K562 (cell line): ENCODE results near the gene KCNH2. TPM values are rescaled to one million over a fixed set of nuclear protein-coding genes. Genes with fewer than 3 reads are reported as not detected.

ENCODE experiments used
- ATAC-seq: fragments of 200-7000 bp; cut with Tn5 transposase; 3 replicates; pipeline ENCODE4 v1.9.1; 2020; ENCODE audit warnings: moderate library complexity
- BruUV-seq: library from RNA; stranded (reverse); fragments of 400-500 nt; replicated peaks from 2 replicates; lab custom pipeline; 2021; lab: Mats Ljungman, UMichigan
- CTCF ChIA-PET: fragments of 300-600 bp; formaldehyde crosslinking; extraction: SDS; loops from one replicate; lab custom pipeline; 2021; ENCODE audit warnings: low intra/inter-chr PET ratio; lab: Yijun Ruan, JAX
- POLR2A ChIA-PET: fragments of 300-600, 350-650 bp; sonication (Branson Sonifier 250); formaldehyde crosslinking; extraction: SDS; loops from one replicate; lab custom pipeline; 2021; ENCODE audit warnings: antibody characterized with exemption, inconsistent platforms; lab: Yijun Ruan, JAX
- DNase-seq, 4 experiments: peaks; one replicate each; pipeline versions ENCODE4 v3.0.0 to v3.0.0-alpha.2; 2011 to 2018; ENCODE audit warnings: low spot score in 3 of 4, mixed read lengths in 3 of 4; ENCODE audit errors: extremely low read depth in 1 of 4
- FAIRE-seq: peaks from 2 replicates; lab custom pipeline; 2011; peaks lifted over from hg19 to GRCh38; lab: Jason Lieb, UNC
- H2AFZ ChIP-seq: 2 replicates; pipeline ENCODE4 v1.6.0; 2011; ENCODE audit warnings: low read depth, low read length, control low read depth, inconsistent platforms
- H3K27ac ChIP-seq: fragments of 200-600 bp; 3 replicates; pipeline ENCODE4 v1.8.0; 2011; ENCODE audit warnings: low read depth, mild to moderate bottlenecking, control low read depth, inconsistent platforms, low read length, moderate library complexity, mixed read lengths; ENCODE audit errors: extremely low read depth
- H3K27me3 ChIP-seq, 2 experiments: fragments of 300-600 bp in 1 of 2; 2 replicates in 1 of 2; 3 replicates in 1 of 2; pipeline versions ENCODE4 v1.6.0 to v1.8.0; 2011; ENCODE audit warnings: inconsistent platforms in 2 of 2, low read length in 2 of 2, mild to moderate bottlenecking in 1 of 2, mixed read lengths in 1 of 2, moderate library complexity in 1 of 2; ENCODE audit not compliant: control insufficient read depth in 2 of 2, insufficient read depth in 2 of 2
- H3K36me3 ChIP-seq: fragments of 300-600 bp; 3 replicates; pipeline ENCODE4 v1.8.0; 2011; ENCODE audit warnings: mild to moderate bottlenecking, low read length, inconsistent platforms; ENCODE audit not compliant: control insufficient read depth, insufficient read depth
- H3K4me1 ChIP-seq, 2 experiments: fragments of 200-600 bp in 1 of 2; replicated peaks in 1 of 2; 2 replicates in 1 of 2; 3 replicates in 1 of 2; pipeline versions ENCODE4 v1.5.1 to v1.8.0; 2011; ENCODE audit warnings: inconsistent platforms in 2 of 2, low read length in 2 of 2, mild to moderate bottlenecking in 1 of 2, mixed read lengths in 1 of 2, moderate library complexity in 1 of 2; ENCODE audit not compliant: control insufficient read depth in 2 of 2, insufficient read depth in 2 of 2
- H3K4me2 ChIP-seq: 2 replicates; pipeline ENCODE4 v1.6.1; 2011; ENCODE audit warnings: low read length, control low read depth, inconsistent platforms, mixed read lengths; ENCODE audit not compliant: insufficient read depth
- H3K4me3 ChIP-seq: fragments of 200-600 bp; sonication (generic), shearing (Covaris generic); 2 replicates; pipeline ENCODE4 v1.5.1; 2016; ENCODE audit warnings: control low read depth, inconsistent platforms
- H3K79me2 ChIP-seq: fragments of 200-600 bp; 3 replicates; pipeline ENCODE4 v1.8.0; 2011; ENCODE audit warnings: low read length, inconsistent platforms; ENCODE audit not compliant: control insufficient read depth, insufficient read depth
- H3K9ac ChIP-seq, 2 experiments: 2 replicates each; pipeline versions ENCODE4 v1.6.0 to v1.6.1; 2011; ENCODE audit warnings: low read depth in 2 of 2, low read length in 2 of 2, control low read depth in 1 of 2, inconsistent platforms in 1 of 2, mild to moderate bottlenecking in 1 of 2, mixed read lengths in 1 of 2; ENCODE audit not compliant: insufficient read depth in 1 of 2
- H3K9me1 ChIP-seq: one replicate; pipeline ENCODE4 v1.6.0; 2011; ENCODE audit warnings: inconsistent platforms, mild to moderate bottlenecking, low read length, moderate library complexity; ENCODE audit not compliant: control insufficient read depth, insufficient read depth
- H3K9me3 ChIP-seq: replicated peaks from 2 replicates; pipeline ENCODE4 v1.5.1; 2011; ENCODE audit warnings: low read depth, low read length, inconsistent platforms; ENCODE audit not compliant: control insufficient read depth, insufficient read depth
- H4K20me1 ChIP-seq: replicated peaks from 2 replicates; pipeline ENCODE4 v1.6.1; 2011; ENCODE audit warnings: low read length, inconsistent platforms, mixed read lengths; ENCODE audit not compliant: control insufficient read depth, insufficient read depth
- EGR1 ChIP-seq: fragments of 450-650 bp; conservative IDR thresholded peaks from 2 replicates; pipeline ENCODE4 v1.6.1; 2017; ENCODE audit warnings: mild to moderate bottlenecking
- HNRNPH1 ChIP-seq: fragments of 200-400 bp; formaldehyde crosslinking; optimal IDR thresholded peaks from 2 replicates; pipeline ENCODE3; 2017; ENCODE audit warnings: low read depth, mild to moderate bottlenecking, low read length, moderate library complexity
- LEF1 ChIP-seq: fragments of 450-650 bp; IDR thresholded peaks from 2 replicates; pipeline ENCODE4 v1.6.1; 2016; ENCODE audit warnings: mild to moderate bottlenecking
- NFE2 ChIP-seq: IDR thresholded peaks from 2 replicates; pipeline ENCODE4 v1.6.1; 2014; ENCODE audit warnings: antibody characterized with exemption, low read depth
- RBFOX2 ChIP-seq: fragments of 200-400 bp; formaldehyde crosslinking; IDR thresholded peaks from 2 replicates; pipeline ENCODE4 v1.6.1; 2017; ENCODE audit warnings: low read depth, mild to moderate bottlenecking, low read length, moderate library complexity
- ZNF347 ChIP-seq: fragments of 450-650 bp; formaldehyde crosslinking; IDR thresholded peaks from 2 replicates; pipeline ENCODE4 v1.4.0; 2020; ENCODE audit warnings: low read depth, mild to moderate bottlenecking, moderate library complexity
- ZNF449 ChIP-seq: fragments of 250-450 bp; sonication (Bioruptor Pico); IDR thresholded peaks from 2 replicates; pipeline ENCODE4 v1.8.0; 2022; ENCODE audit warnings: moderate library complexity, mild to moderate bottlenecking, inconsistent platforms
- WGBS: fragments of 100-300 bp; shearing (Covaris generic); methylation state at CpG from one replicate; pipeline ENCODE4 v1.1.6; 2016; ENCODE audit warnings: low coverage, mixed read lengths; ENCODE audit not compliant: insufficient coverage; ENCODE audit errors: missing lambda C conversion rate; 5-methylcytosine and 5-hydroxymethylcytosine counted together
- in situ Hi-C: fragments of 300-500 bp; cut with MboI; formaldehyde crosslinking; loops from 4 replicates; pipeline ENCODE4 v1.15.0; 2018; ENCODE audit warnings: inconsistent platforms, mixed read lengths
- intact Hi-C: fragments of 100-400 bp; cut with micrococcal nuclease; formaldehyde crosslinking; loops from 2 replicates; pipeline ENCODE4 v1.14.2; 2022
- polyA plus RNA-seq, 8 experiments: library from polyadenylated mRNA; depleted of rRNA in 4 of 8; stranded (reverse) in 5 of 8; unstranded in 3 of 8; fragments of >200 nt; fragmentation: Nextera tagmentation in 2 of 8; fragmentation: Illumina TruSeq in 1 of 8; extraction: Ambion mirVana in 2 of 8; extraction: Trizol in 1 of 8; gene quantifications; 2 replicates each; pipeline versions ENCODE4 v1.2.1 to v1.2.3, GENCODE V29; 2011 to 2014; ENCODE audit warnings: inconsistent platforms in 1 of 8, missing spikeins in 1 of 8
- total RNA-seq, 7 experiments: library from RNA; depleted of rRNA in 6 of 7; stranded (reverse); fragments of >200 nt in 6 of 7; fragmentation: Illumina TruSeq in 2 of 7; extraction: Trizol in 2 of 7; gene quantifications; 2 replicates each; pipeline versions ENCODE4 v1.2.1 to v1.2.3, GENCODE V29; 2011 to 2021; ENCODE audit warnings: low replicate concordance in 1 of 7
- TF ChIP-seq, protein P1 (sequence below): fragments of 200-800 bp; sonication (Bioruptor generic); IDR thresholded peaks from 2 replicates; pipeline ENCODE4 v1.6.1; 2016; ENCODE audit warnings: missing genetic modification characterization, missing compliant biosample characterization

Gene KCNH2
- total and polyA plus RNA-seq, 9 of the 15 experiments (the other 6 are each of a cell fraction or from before 2014, with no cell fraction given), result 18.1 to 368 (median 218) TPM

- TF ChIP-seq, protein P1, sequence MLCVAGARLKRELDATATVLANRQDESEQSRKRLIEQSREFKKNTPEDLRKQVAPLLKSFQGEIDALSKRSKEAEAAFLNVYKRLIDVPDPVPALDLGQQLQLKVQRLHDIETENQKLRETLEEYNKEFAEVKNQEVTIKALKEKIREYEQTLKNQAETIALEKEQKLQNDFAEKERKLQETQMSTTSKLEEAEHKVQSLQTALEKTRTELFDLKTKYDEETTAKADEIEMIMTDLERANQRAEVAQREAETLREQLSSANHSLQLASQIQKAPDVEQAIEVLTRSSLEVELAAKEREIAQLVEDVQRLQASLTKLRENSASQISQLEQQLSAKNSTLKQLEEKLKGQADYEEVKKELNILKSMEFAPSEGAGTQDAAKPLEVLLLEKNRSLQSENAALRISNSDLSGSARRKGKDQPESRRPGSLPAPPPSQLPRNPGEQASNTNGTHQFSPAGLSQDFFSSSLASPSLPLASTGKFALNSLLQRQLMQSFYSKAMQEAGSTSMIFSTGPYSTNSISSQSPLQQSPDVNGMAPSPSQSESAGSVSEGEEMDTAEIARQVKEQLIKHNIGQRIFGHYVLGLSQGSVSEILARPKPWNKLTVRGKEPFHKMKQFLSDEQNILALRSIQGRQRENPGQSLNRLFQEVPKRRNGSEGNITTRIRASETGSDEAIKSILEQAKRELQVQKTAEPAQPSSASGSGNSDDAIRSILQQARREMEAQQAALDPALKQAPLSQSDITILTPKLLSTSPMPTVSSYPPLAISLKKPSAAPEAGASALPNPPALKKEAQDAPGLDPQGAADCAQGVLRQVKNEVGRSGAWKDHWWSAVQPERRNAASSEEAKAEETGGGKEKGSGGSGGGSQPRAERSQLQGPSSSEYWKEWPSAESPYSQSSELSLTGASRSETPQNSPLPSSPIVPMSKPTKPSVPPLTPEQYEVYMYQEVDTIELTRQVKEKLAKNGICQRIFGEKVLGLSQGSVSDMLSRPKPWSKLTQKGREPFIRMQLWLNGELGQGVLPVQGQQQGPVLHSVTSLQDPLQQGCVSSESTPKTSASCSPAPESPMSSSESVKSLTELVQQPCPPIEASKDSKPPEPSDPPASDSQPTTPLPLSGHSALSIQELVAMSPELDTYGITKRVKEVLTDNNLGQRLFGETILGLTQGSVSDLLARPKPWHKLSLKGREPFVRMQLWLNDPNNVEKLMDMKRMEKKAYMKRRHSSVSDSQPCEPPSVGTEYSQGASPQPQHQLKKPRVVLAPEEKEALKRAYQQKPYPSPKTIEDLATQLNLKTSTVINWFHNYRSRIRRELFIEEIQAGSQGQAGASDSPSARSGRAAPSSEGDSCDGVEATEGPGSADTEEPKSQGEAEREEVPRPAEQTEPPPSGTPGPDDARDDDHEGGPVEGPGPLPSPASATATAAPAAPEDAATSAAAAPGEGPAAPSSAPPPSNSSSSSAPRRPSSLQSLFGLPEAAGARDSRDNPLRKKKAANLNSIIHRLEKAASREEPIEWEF (CRISPR knock-in tag), result no peak
Measured at GRCh38 chr7:150946421-150947240, 31.5 kb downstream of the KCNH2 start (continued).

- ATAC-seq (no peak), DNase-seq (no peak), FAIRE-seq (no peak)
- Histone ChIP-seq H3K27ac (0 out of 3 replicates have a peak overlapping the region, but pooled peaks have one; percentile 32), H3K9me1 (peaks cover 9% of the 10 kb centered on the region), H3K79me2 (peaks cover 30% of the 10 kb centered on the region), H3K4me1 (peaks cover 36 to 90% of the 10 kb centered on the region in 2 experiments), H3K27me3 (no peaks in the 10 kb centered on the region), H2AFZ (no peak overlapping the region), H4K20me1 (peaks cover 8% of the 10 kb centered on the region; the same call in 1 of the 2 replicates), H3K4me2 (no peak overlapping the region), H3K9me3 (no peaks in the 10 kb centered on the region), H3K9ac (peak overlapping the region in 1 of 2 experiments; percentile 82; a peak in 2 of 4 replicates), H3K36me3 (peaks cover 71% of the 10 kb centered on the region), H3K4me3 (no peak overlapping the region)
- 90% methylated on average over 12 of the region's 17 CpGs for WGBS
- BruUV-seq, result no TSS peak
- intact Hi-C loops, result no loop called here
- in situ Hi-C loops, result no loop called here
- CTCF ChIA-PET, result no interaction called here
- POLR2A ChIA-PET, result interaction anchor here (1.2 to 1.9 kb wide), 5 partner anchors 8 to 16 kb away, joined by 4 to 9 read pairs (median 8); no protein-coding TSS in a partner anchor
- TF ChIP-seq LEF1 (no peak), ZNF449 (CRISPR knock-in tag) (no peak), ZNF347 (CRISPR knock-in tag) (no peak), HNRNPH1 (no peak), RBFOX2 (peak; percentile 42), NFE2 (no peak), EGR1 (0 out of 2 replicates have a peak, but pooled peaks have one; percentile 38)
- TF ChIP-seq, all 486 proteins: peak for 2
Measured at GRCh38 chr7:150945853-150946420, 32.2 kb downstream of the KCNH2 start.
